Activated CD4-positive, alpha-beta T cell treated with anti-CD3 and anti-CD28 coated beads for 24 hours (primary cell): Measurements from ENCODE around the gene ST7L.

Source experiments
- DNase-seq, 2 donors: peaks; one replicate each; pipeline ENCODE4 v3.0.0-alpha.2; 2020; ENCODE audit warnings: low read depth in 2 of 2

ST7L gene

GRCh38 chr1:112618114-112618720 is 724 bp downstream of the ST7L start:
- no peak for DNase-seq

- DNase-seq: no peak
Observed at GRCh38 chr1:112614460-112615065, 4.4 kb downstream of the ST7L start.

- DNase-seq: no peak
Observed at GRCh38 chr1:112605633-112606327, 13.2 kb downstream of the ST7L start.

GRCh38 chr1:112603541-112603940 is 15.4 kb downstream of the ST7L start:
- no peak for DNase-seq

GRCh38 chr1:112603012-112603411 is 15.9 kb downstream of the ST7L start:
- DNase-seq: no peak

- no peak for DNase-seq
Observed at GRCh38 chr1:112599477-112599876, 19.5 kb downstream of the ST7L start.

GRCh38 chr1:112594208-112594876 is 24.6 kb downstream of the ST7L start:
- no peak for DNase-seq

GRCh38 chr1:112589766-112590165 is 29.2 kb downstream of the ST7L start:
- no peak for DNase-seq

- no peak for DNase-seq
Observed at GRCh38 chr1:112583366-112583765, 35.6 kb downstream of the ST7L start.

GRCh38 chr1:112581586-112582192 is 37.3 kb downstream of the ST7L start:
- DNase-seq: no peak

GRCh38 chr1:112579801-112580510 is 39.0 kb downstream of the ST7L start:
- no peak for DNase-seq

- no peak for DNase-seq
Observed at GRCh38 chr1:112576240-112576639, 42.7 kb downstream of the ST7L start.

GRCh38 chr1:112575154-112575804 is 43.7 kb downstream of the ST7L start:
- DNase-seq: no peak

- DNase-seq: no peak
Observed at GRCh38 chr1:112565800-112566199, 53.1 kb downstream of the ST7L start.

GRCh38 chr1:112564081-112564480 is 54.9 kb downstream of the ST7L start:
- no peak for DNase-seq

- no peak for DNase-seq
Observed at GRCh38 chr1:112563341-112563740, 55.6 kb downstream of the ST7L start.

GRCh38 chr1:112558634-112559033 is 60.3 kb downstream of the ST7L start:
- no peak for DNase-seq

- DNase-seq: no peak
Observed at GRCh38 chr1:112557385-112557784, 61.6 kb downstream of the ST7L start.

GRCh38 chr1:112554411-112554810 is 64.5 kb downstream of the ST7L start:
- no peak for DNase-seq

- DNase-seq: no peak
Observed at GRCh38 chr1:112549590-112549989, 69.4 kb downstream of the ST7L start.

- DNase-seq: no peak
Observed at GRCh38 chr1:112548547-112548946, 70.4 kb downstream of the ST7L start.
